Neuronal stem cell (in vitro differentiated cells): ENCODE results near the gene SIPA1. TPM values are rescaled to one million over a fixed set of nuclear protein-coding genes. Genes with fewer than 3 reads are reported as not detected.

Experiments
- small RNA-seq: library from polyadenylated mRNA; stranded (forward); fragments of <200 nt; extraction: miRNeasy Mini kit (QIAGEN cat#:217004); gene quantifications from one replicate; pipeline ENCODE3, GENCODE V24; 2013; ENCODE audit not compliant: insufficient read depth

The SIPA1 gene

Small RNA genes lying within 50 kb of the gene (small RNA-seq; reads per million reads assigned to genes)
- gene MIR4489 (not detected), gene MIR4690 (2.4 reads per million), gene RN7SL309P (not detected)
